ENCODE data around the gene CYP39A1.

Gene CYP39A1

GRCh38 chr6:46592046-46592445 is 60.6 kb downstream of the CYP39A1 start:
- no peaks in the 10 kb centered on the region for H3K79me2 ChIP-seq (ENCODE audit: insufficient read depth, low read length)
- H3K9me3 ChIP-seq (ENCODE audit: insufficient read depth, low read depth, low read length) = no peaks in the 10 kb centered on the region
- H3K9ac ChIP-seq (ENCODE audit: low read depth, low read length, poor library complexity, severe bottlenecking) = no peak overlapping the region
- no peaks in the 10 kb centered on the region for H3K4me1 ChIP-seq (ENCODE audit: insufficient read depth, low read length, poor library complexity, severe bottlenecking)
- TF ChIP-seq EZH2phosphoT487 (IDR thresholded peaks at IDR 0.05; ENCODE audit: borderline replicate concordance) = no peak
- TF ChIP-seq, protein P1, sequence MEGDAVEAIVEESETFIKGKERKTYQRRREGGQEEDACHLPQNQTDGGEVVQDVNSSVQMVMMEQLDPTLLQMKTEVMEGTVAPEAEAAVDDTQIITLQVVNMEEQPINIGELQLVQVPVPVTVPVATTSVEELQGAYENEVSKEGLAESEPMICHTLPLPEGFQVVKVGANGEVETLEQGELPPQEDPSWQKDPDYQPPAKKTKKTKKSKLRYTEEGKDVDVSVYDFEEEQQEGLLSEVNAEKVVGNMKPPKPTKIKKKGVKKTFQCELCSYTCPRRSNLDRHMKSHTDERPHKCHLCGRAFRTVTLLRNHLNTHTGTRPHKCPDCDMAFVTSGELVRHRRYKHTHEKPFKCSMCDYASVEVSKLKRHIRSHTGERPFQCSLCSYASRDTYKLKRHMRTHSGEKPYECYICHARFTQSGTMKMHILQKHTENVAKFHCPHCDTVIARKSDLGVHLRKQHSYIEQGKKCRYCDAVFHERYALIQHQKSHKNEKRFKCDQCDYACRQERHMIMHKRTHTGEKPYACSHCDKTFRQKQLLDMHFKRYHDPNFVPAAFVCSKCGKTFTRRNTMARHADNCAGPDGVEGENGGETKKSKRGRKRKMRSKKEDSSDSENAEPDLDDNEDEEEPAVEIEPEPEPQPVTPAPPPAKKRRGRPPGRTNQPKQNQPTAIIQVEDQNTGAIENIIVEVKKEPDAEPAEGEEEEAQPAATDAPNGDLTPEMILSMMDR (conservative IDR thresholded peaks at IDR 0.05; ENCODE audit: low read length) = no peak
- no peak overlapping the region for H2AFZ ChIP-seq (ENCODE audit: low read length)
- H3K36me3 ChIP-seq (ENCODE audit: insufficient read depth, low read length) = no peaks in the 10 kb centered on the region
- H3K4me2 ChIP-seq (ENCODE audit: low read depth, low read length, poor library complexity, severe bottlenecking) = no peak overlapping the region
- H3K9me2 ChIP-seq (replicated peaks; ENCODE audit: low read depth, low read length) = no peaks in the 10 kb centered on the region
- no peaks in the 10 kb centered on the region for H3K27me3 ChIP-seq (ENCODE audit: insufficient read depth, low read length, poor library complexity, severe bottlenecking)
- H4K20me1 ChIP-seq (ENCODE audit: insufficient read depth, low read length, poor library complexity, severe bottlenecking) = no peaks in the 10 kb centered on the region
- no peaks in the 10 kb centered on the region for H3F3A ChIP-seq (ENCODE audit: low read depth)
- H3K4me3 ChIP-seq (ENCODE audit: low read length, poor library complexity, severe bottlenecking) = no peak overlapping the region

- TF ChIP-seq EZH2phosphoT487 (IDR thresholded peaks at IDR 0.05; ENCODE audit: borderline replicate concordance) = no peak
- TF ChIP-seq, protein P1 (conservative IDR thresholded peaks at IDR 0.05; ENCODE audit: low read length) = no peak
- no peak overlapping the region for H3K4me2 ChIP-seq (ENCODE audit: low read depth, low read length, poor library complexity, severe bottlenecking)
- H4K20me1 ChIP-seq (ENCODE audit: insufficient read depth, low read length, poor library complexity, severe bottlenecking) = no peaks in the 10 kb centered on the region
- no peak overlapping the region for H3K4me3 ChIP-seq (ENCODE audit: low read length, poor library complexity, severe bottlenecking)
- H3K9ac ChIP-seq (ENCODE audit: low read depth, low read length, poor library complexity, severe bottlenecking) = no peak overlapping the region
- no peaks in the 10 kb centered on the region for H3K36me3 ChIP-seq (ENCODE audit: insufficient read depth, low read length)
- H2AFZ ChIP-seq (ENCODE audit: low read length) = no peak overlapping the region
- H3K4me1 ChIP-seq (ENCODE audit: insufficient read depth, low read length, poor library complexity, severe bottlenecking) = no peaks in the 10 kb centered on the region
- H3K9me3 ChIP-seq (ENCODE audit: insufficient read depth, low read depth, low read length) = no peaks in the 10 kb centered on the region
- no peaks in the 10 kb centered on the region for H3F3A ChIP-seq (ENCODE audit: low read depth)
- H3K9me2 ChIP-seq (replicated peaks; ENCODE audit: low read depth, low read length) = no peaks in the 10 kb centered on the region
- H3K27me3 ChIP-seq (ENCODE audit: insufficient read depth, low read length, poor library complexity, severe bottlenecking) = no peaks in the 10 kb centered on the region
- no peaks in the 10 kb centered on the region for H3K79me2 ChIP-seq (ENCODE audit: insufficient read depth, low read length)
Measured at GRCh38 chr6:46590765-46591164, 61.9 kb downstream of the CYP39A1 start.

DNA sequence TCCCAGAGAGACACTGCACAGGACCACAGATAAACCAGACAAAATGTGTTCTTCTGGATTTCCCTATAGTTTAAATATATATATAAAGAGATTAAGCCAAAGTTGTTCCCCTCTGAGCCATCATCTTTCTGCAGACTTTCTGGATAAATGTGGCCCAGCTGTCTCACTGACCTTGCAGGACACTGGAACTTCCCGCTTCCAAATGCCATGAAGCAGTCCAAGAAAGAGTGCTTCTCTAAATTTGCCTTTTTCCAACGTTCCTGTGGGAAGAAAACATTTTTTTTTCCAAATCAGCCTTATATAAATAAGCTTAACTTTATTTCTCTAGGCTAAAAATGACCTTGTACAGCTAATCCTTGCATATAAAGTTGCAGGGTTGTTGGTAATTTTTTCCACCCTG is 65.7 kb downstream of the CYP39A1 start:
- H3K36me3 ChIP-seq (ENCODE audit: insufficient read depth, low read length) = no peaks in the 10 kb centered on the region
- H3K9me2 ChIP-seq (replicated peaks; ENCODE audit: low read depth, low read length) = no peaks in the 10 kb centered on the region
- TF ChIP-seq, protein P1 (conservative IDR thresholded peaks at IDR 0.05; ENCODE audit: low read length) = no peak
- no peak for TF ChIP-seq EZH2phosphoT487 (IDR thresholded peaks at IDR 0.05; ENCODE audit: borderline replicate concordance)
- H3K27me3 ChIP-seq (ENCODE audit: insufficient read depth, low read length, poor library complexity, severe bottlenecking) = no peaks in the 10 kb centered on the region
- H3K4me2 ChIP-seq (ENCODE audit: low read depth, low read length, poor library complexity, severe bottlenecking) = no peak overlapping the region
- no peaks in the 10 kb centered on the region for H4K20me1 ChIP-seq (ENCODE audit: insufficient read depth, low read length, poor library complexity, severe bottlenecking)
- H3F3A ChIP-seq (ENCODE audit: low read depth) = no peaks in the 10 kb centered on the region
- H3K4me1 ChIP-seq (ENCODE audit: insufficient read depth, low read length, poor library complexity, severe bottlenecking) = no peaks in the 10 kb centered on the region
- no peaks in the 10 kb centered on the region for H3K9me3 ChIP-seq (ENCODE audit: insufficient read depth, low read depth, low read length)
- no peak overlapping the region for H3K9ac ChIP-seq (ENCODE audit: low read depth, low read length, poor library complexity, severe bottlenecking)
- H3K79me2 ChIP-seq (ENCODE audit: insufficient read depth, low read length) = no peaks in the 10 kb centered on the region
- H3K4me3 ChIP-seq (ENCODE audit: low read length, poor library complexity, severe bottlenecking) = no peak overlapping the region
- no peak overlapping the region for H2AFZ ChIP-seq (ENCODE audit: low read length)
